GM23338 (cell line): ENCODE measurements around the gene CD9. TPM values are rescaled to one million over a fixed set of nuclear protein-coding genes. Genes with fewer than 3 reads are reported as not detected.
A peak's percentile ranks its signal among the peaks of the same experiment; 100 is the strongest.

ENCODE experiments used
- ATAC-seq: fragments of 200-7000 bp; cut with Tn5 transposase; 3 replicates; pipeline ENCODE4 v1.9.1; 2020
- DNase-seq: peaks from one replicate; pipeline ENCODE4 v3.0.0-alpha.2; 2015; ENCODE audit warnings: low spot score
- H2AFZ ChIP-seq: fragments of 200-600 bp; sonication (generic); 2 replicates; pipeline ENCODE4 v1.8.0; 2016; ENCODE audit warnings: antibody characterized with exemption, mild to moderate bottlenecking, moderate library complexity
- H3F3A ChIP-seq: fragments of 200-600 bp; sonication (generic); replicated peaks from 2 replicates; pipeline ENCODE4 v1.8.0; 2017; ENCODE audit warnings: antibody characterized with exemption, mixed run types, low read depth
- H3K27ac ChIP-seq: fragments of 200-600 bp; sonication (generic); 2 replicates; pipeline ENCODE4 v1.6.1; 2016; ENCODE audit warnings: low read depth
- H3K27me3 ChIP-seq: fragments of 200-600 bp; sonication (generic); 2 replicates; pipeline ENCODE4 v1.8.0; 2016; ENCODE audit warnings: mild to moderate bottlenecking, mixed run types, moderate library complexity; ENCODE audit not compliant: insufficient read depth
- H3K36me3 ChIP-seq: fragments of 200-600 bp; sonication (generic); 2 replicates; pipeline ENCODE4 v1.8.0; 2016; ENCODE audit warnings: mild to moderate bottlenecking; ENCODE audit not compliant: insufficient read depth
- H3K4me1 ChIP-seq: fragments of 200-600 bp; sonication (generic); 2 replicates; pipeline ENCODE4 v1.8.0; 2016; ENCODE audit warnings: mild to moderate bottlenecking, moderate library complexity; ENCODE audit not compliant: insufficient read depth
- H3K4me2 ChIP-seq: fragments of 200-600 bp; sonication (generic); 2 replicates; pipeline ENCODE4 v1.7.1; 2017; ENCODE audit warnings: mixed run types
- H3K4me3 ChIP-seq: fragments of 200-600 bp; sonication (generic); 2 replicates; pipeline ENCODE4 v1.6.1; 2016; ENCODE audit warnings: mixed run types
- H3K79me2 ChIP-seq: fragments of 200-600 bp; sonication (generic); replicated peaks from 2 replicates; pipeline ENCODE4 v1.8.0; 2017; ENCODE audit warnings: mild to moderate bottlenecking; ENCODE audit not compliant: insufficient read depth
- H3K9me2 ChIP-seq: fragments of 200-600 bp; sonication (generic); 2 replicates; pipeline ENCODE4 v1.8.0; 2017; ENCODE audit not compliant: insufficient read depth
- H4K20me1 ChIP-seq: fragments of 200-600 bp; sonication (generic); replicated peaks from 2 replicates; pipeline ENCODE4 v1.8.0; 2017; ENCODE audit warnings: mild to moderate bottlenecking; ENCODE audit not compliant: insufficient read depth
- H3K27ac Mint-ChIP-seq: 2 replicates; pipeline ENCODE4 v1.8.0; 2020; ENCODE audit warnings: inconsistent platforms, mild to moderate bottlenecking, moderate library complexity, mixed read lengths
- H3K27me3 Mint-ChIP-seq: 3 replicates; pipeline ENCODE4 v1.8.0; 2022; ENCODE audit warnings: low read depth, mild to moderate bottlenecking, moderate library complexity, mixed read lengths, inconsistent platforms; ENCODE audit not compliant: insufficient read depth, poor library complexity
- H3K36me3 Mint-ChIP-seq: 3 replicates; pipeline ENCODE4 v1.8.0; 2021; ENCODE audit warnings: low read depth, mild to moderate bottlenecking, inconsistent platforms, moderate library complexity, mixed read lengths
- H3K4me1 Mint-ChIP-seq: 3 replicates; pipeline ENCODE4 v1.8.0; 2020; ENCODE audit warnings: mild to moderate bottlenecking, inconsistent platforms, mixed read lengths
- H3K4me3 Mint-ChIP-seq: 3 replicates; pipeline ENCODE4 v1.8.0; 2021; ENCODE audit warnings: moderate library complexity, mild to moderate bottlenecking, inconsistent platforms, mixed read lengths
- H3K9me3 Mint-ChIP-seq: 3 replicates; pipeline ENCODE4 v1.8.0; 2020; ENCODE audit warnings: moderate library complexity, mild to moderate bottlenecking, inconsistent platforms, mixed read lengths
- CREB1 ChIP-seq: fragments of 250-450 bp; sonication (Bioruptor Pico); IDR thresholded peaks from 2 replicates; pipeline ENCODE4 v1.5.0; 2020; ENCODE audit warnings: low read depth, mild to moderate bottlenecking, moderate library complexity
- CTCF ChIP-seq, 2 experiments: fragments of 200-600 bp in 1 of 2; sonication (generic) in 1 of 2; conservative IDR thresholded peaks; 2 replicates each; pipeline versions ENCODE4 v1.5.1 to v1.6.1; 2016 to 2017; ENCODE audit warnings: antibody characterized with exemption in 2 of 2, low read depth in 2 of 2, mild to moderate bottlenecking in 2 of 2, moderate library complexity in 1 of 2
- ETS1 ChIP-seq: IDR thresholded peaks from 2 replicates; pipeline ENCODE4 v1.6.1; 2016; ENCODE audit warnings: antibody characterized with exemption
- NANOG ChIP-seq: IDR thresholded peaks from 2 replicates; pipeline ENCODE4 v1.6.1; 2016; ENCODE audit warnings: antibody characterized with exemption, borderline replicate concordance
- POLR2AphosphoS5 ChIP-seq: IDR thresholded peaks from 2 replicates; pipeline ENCODE4 v1.6.1; 2016; ENCODE audit warnings: antibody characterized with exemption, low read depth
- REST ChIP-seq: IDR thresholded peaks from one replicate; pipeline ENCODE4 v1.6.1; 2018; ENCODE audit warnings: antibody characterized with exemption; ENCODE audit not compliant: unreplicated experiment
- ZNF114 ChIP-seq: fragments of 250-450 bp; sonication (Bioruptor Pico); IDR thresholded peaks from 2 replicates; pipeline ENCODE4 v1.5.0; 2020; ENCODE audit warnings: mild to moderate bottlenecking, moderate library complexity
- ZNF331 ChIP-seq: fragments of 250-450 bp; sonication (Bioruptor Pico); IDR thresholded peaks from 2 replicates; pipeline ENCODE4 v1.5.0; 2020; ENCODE audit warnings: low read depth, mild to moderate bottlenecking, moderate library complexity
- polyA plus RNA-seq: library from polyadenylated mRNA; unstranded; fragments of >200 nt; fragmentation: Nextera tagmentation; extraction: Ambion mirVana; gene quantifications from 2 replicates; pipeline ENCODE4 v1.2.1, GENCODE V29; 2016
- total RNA-seq: library from RNA; depleted of rRNA; stranded (reverse); fragments of >200 nt; shearing (Covaris generic); gene quantifications from 2 replicates; pipeline ENCODE4 v1.2.3, GENCODE V29; 2014

Gene CD9
- total and polyA plus RNA-seq, 2 experiments from 2014 or later = 222 to 251 TPM

GRCh38 chr12:6228535-6229223 lies 28.5 kb downstream of the CD9 start:
- no peak overlapping the region for H3K4me3 ChIP-seq
- peaks cover 64% of the 10 kb centered on the region for H3K36me3 Mint-ChIP-seq
- peaks cover 5% of the 10 kb centered on the region for H3K27me3 Mint-ChIP-seq
- peaks cover 15% of the 10 kb centered on the region; the same call in 1 of the 2 replicates for H3K4me1 ChIP-seq
- no peaks in the 10 kb centered on the region for H3K27me3 ChIP-seq
- TF ChIP-seq ZNF331 (CRISPR knock-in tag) = no peak
- no peak for TF ChIP-seq CREB1 (CRISPR knock-in tag)
- ATAC-seq = no peak
- H3K27ac ChIP-seq = 0 out of 2 replicates have a peak overlapping the region, but pooled peaks have one; percentile 50
- peaks cover 65% of the 10 kb centered on the region for H3K79me2 ChIP-seq
- no peak overlapping the region for H3K27ac Mint-ChIP-seq
- H3K4me3 Mint-ChIP-seq = no peak overlapping the region
- H3F3A ChIP-seq = peaks cover 8% of the 10 kb centered on the region; the same call in 1 of the 2 replicates
- DNase-seq = no peak
- peaks cover 27% of the 10 kb centered on the region for H4K20me1 ChIP-seq
- peaks cover 34% of the 10 kb centered on the region for H3K4me1 Mint-ChIP-seq
- H3K36me3 ChIP-seq = peaks cover 14% of the 10 kb centered on the region
- no peak overlapping the region for H3K4me2 ChIP-seq
- no peaks in the 10 kb centered on the region for H3K9me2 ChIP-seq
- H2AFZ ChIP-seq = no peak overlapping the region
- H3K9me3 Mint-ChIP-seq = no peaks in the 10 kb centered on the region

- H3K27me3 ChIP-seq = no peaks in the 10 kb centered on the region
- H3K27ac ChIP-seq = peak overlapping the region; percentile 50; the same call in 1 of the 2 replicates
- Mint-ChIP-seq H3K36me3 (peaks cover 67% of the 10 kb centered on the region), H3K4me1 (peaks cover 33% of the 10 kb centered on the region), H3K9me3 (no peaks in the 10 kb centered on the region), H3K27me3 (peaks cover 5% of the 10 kb centered on the region), H3K27ac (no peak overlapping the region; the same call in 1 of the 2 replicates), H3K4me3 (no peak overlapping the region)
- ATAC-seq (no peak; the same call in 2 of the 3 replicates), DNase-seq (no peak)
- H2AFZ ChIP-seq = no peak overlapping the region
- no peaks in the 10 kb centered on the region for H3K9me2 ChIP-seq
- no peak overlapping the region for H3K4me3 ChIP-seq
- H3K4me1 ChIP-seq = peaks cover 15% of the 10 kb centered on the region; the same call in 1 of the 2 replicates
- peaks cover 58% of the 10 kb centered on the region for H3K79me2 ChIP-seq
- TF ChIP-seq ZNF114 (CRISPR knock-in tag) (no peak), CREB1 (CRISPR knock-in tag) (no peak), POLR2AphosphoS5 (no peak), CTCF (conservative IDR thresholded peaks at IDR 0.05; ENCODE audit: low read depth in 2 of 2) (no peak), NANOG (no peak), REST (no peak), ETS1 (no peak), ZNF331 (CRISPR knock-in tag) (no peak)
- no peak overlapping the region for H3K4me2 ChIP-seq
- peaks cover 8% of the 10 kb centered on the region; the same call in 1 of the 2 replicates for H3F3A ChIP-seq
- peaks cover 20% of the 10 kb centered on the region for H3K36me3 ChIP-seq
- H4K20me1 ChIP-seq = peaks cover 27% of the 10 kb centered on the region
These were observed 29.3 kb downstream of the CD9 start for GRCh38 chr12:6229224-6230218.
